Sigmoid colon (tissue), 7 donors: ENCODE data around the gene KCNK18. TPM values are rescaled to one million over a fixed set of nuclear protein-coding genes. Genes with fewer than 3 reads are reported as not detected.
"Not testable (repeated sequence)": the region's sequence is repeated elsewhere in the genome, so short reads cannot be mapped to it uniquely, and the experiment has no call there.

ENCODE experiments used
- DNase-seq: peaks from one replicate; pipeline ENCODE4 v3.0.0-alpha.2; 2019
- H3K27ac ChIP-seq, 4 donors: fragments of 200-600 bp; sonication (generic); one replicate each; pipeline ENCODE4 v1.5.1; 2016 to 2019; ENCODE audit warnings: mild to moderate bottlenecking in 1 of 4
- H3K27me3 ChIP-seq, 3 donors: fragments of 200-600 bp; sonication (generic); one replicate each; pipeline ENCODE4 v1.5.1; 2019; ENCODE audit warnings: mild to moderate bottlenecking in 1 of 3
- H3K36me3 ChIP-seq, 4 donors: fragments of 200-600 bp; sonication (generic); one replicate each; pipeline ENCODE4 v1.5.1; 2016 to 2019
- H3K4me1 ChIP-seq, 4 donors: fragments of 200-600 bp; sonication (generic); one replicate each; pipeline ENCODE4 v1.5.1; 2017 to 2019
- H3K4me3 ChIP-seq, 4 donors: fragments of 200-600 bp; sonication (generic); one replicate each; pipeline ENCODE4 v1.5.1; 2017 to 2019; ENCODE audit warnings: mild to moderate bottlenecking in 2 of 4, moderate library complexity in 1 of 4
- H3K9me3 ChIP-seq, 4 donors: fragments of 200-600 bp in 3 of 4; sonication (generic) in 3 of 4; one replicate each; pipeline versions ENCODE4 v1.5.1 to v1.6.1; 2013 to 2019
- CTCF ChIP-seq, 4 experiments: fragments of 450-650 bp in 3 of 4; fragments of 200-600 bp in 1 of 4; IDR thresholded peaks; one replicate each; pipeline ENCODE4 v1.5.1; 2016 to 2019; ENCODE audit warnings: antibody characterized with exemption in 4 of 4, mild to moderate bottlenecking in 3 of 4, moderate library complexity in 2 of 4
- EP300 ChIP-seq, 4 donors: sonication (generic); formaldehyde crosslinking; IDR thresholded peaks; one replicate each; pipeline ENCODE4 v1.6.1; 2017; ENCODE audit warnings: antibody characterized with exemption in 4 of 4
- POLR2A ChIP-seq, 2 donors: fragments of 450-650 bp; IDR thresholded peaks; one replicate each; pipeline ENCODE4 v1.6.1; 2016; ENCODE audit warnings: antibody characterized with exemption in 2 of 2, mild to moderate bottlenecking in 2 of 2, moderate library complexity in 2 of 2
- POLR2AphosphoS5 ChIP-seq, 4 donors: sonication (generic); formaldehyde crosslinking; IDR thresholded peaks; one replicate each; pipeline ENCODE4 v1.6.1; 2017; ENCODE audit warnings: antibody characterized with exemption in 4 of 4
- WGBS, 2 donors: extraction: QIAGEN DNeasy Blood & Tissue Kit; methylation state at CpG; one replicate each; pipeline ENCODE4 v1.1.7; 2013; 5-methylcytosine and 5-hydroxymethylcytosine counted together
- intact Hi-C: fragments of 100-400 bp; cut with DNase I; formaldehyde crosslinking; loops from one replicate; pipeline ENCODE4 v1.15.1; 2023
- polyA plus RNA-seq, 3 donors: library from polyadenylated mRNA; stranded (reverse); fragments of 200-250 nt; gene quantifications; one replicate each; pipeline ENCODE4 v1.2.3, GENCODE V29; 2013
- total RNA-seq, 4 donors: library from RNA; depleted of rRNA; stranded (reverse); fragments of >200 nt; gene quantifications; one replicate each; pipeline ENCODE4 v1.1.0, GENCODE V29; 2016
- donor health status: healthy with polysubstance abuse.
- donor health status: Bipolar disorder and iron deficiency.
- donor health status: healthy.

The KCNK18 gene
- total and polyA plus RNA-seq, 7 donors, result not detected

GRCh38 chr10:117228210-117228609, 30.9 kb downstream of the KCNK18 start:
- Histone ChIP-seq H3K9me3 (no peaks in the 10 kb centered on the region), H3K4me3 (no peak overlapping the region), H3K36me3 (no peaks in the 10 kb centered on the region), H3K27me3 (peaks cover 0 to 11% (median 0%) of the 10 kb centered on the region in 3 donors), H3K27ac (no peak overlapping the region), H3K4me1 (no peaks in the 10 kb centered on the region)
- DNase-seq, result no peak
- TF ChIP-seq POLR2AphosphoS5 (IDR thresholded peaks at IDR 0.05) (no peak), CTCF (IDR thresholded peaks at IDR 0.05) (no peak), EP300 (IDR thresholded peaks at IDR 0.05) (no peak)
- intact Hi-C loops, result no loop called here

- DNase-seq, H3K36me3 ChIP-seq, H3K9me3 ChIP-seq, intact Hi-C loops, H3K27ac ChIP-seq, H3K4me3 ChIP-seq, H3K4me1 ChIP-seq: not testable (repeated sequence)
- H3K27me3 ChIP-seq, result peaks cover 0 to 11% (median 0%) of the 10 kb centered on the region in 3 donors
- WGBS, 2 donors, result 86 to 96% methylated on average over 4 of the region's 4 CpGs
Observed at GRCh38 chr10:117230107-117230506, 32.8 kb downstream of the KCNK18 start.

GRCh38 chr10:117237401-117237991, 40.2 kb downstream of the KCNK18 start:
- intact Hi-C loops, result no loop called here
- Histone ChIP-seq H3K27ac (no peak overlapping the region), H3K4me3 (no peak overlapping the region), H3K9me3 (no peaks in the 10 kb centered on the region), H3K36me3 (no peaks in the 10 kb centered on the region), H3K27me3 (peaks cover 25 to 31% (median 26%) of the 10 kb centered on the region in 3 donors), H3K4me1 (peaks cover 0 to 17% (median 11%) of the 10 kb centered on the region in 4 donors)
- WGBS, 2 donors, result 88 to 90% methylated on average over 5 of the region's 5 CpGs
- DNase-seq, result no peak
- no peak for TF ChIP-seq CTCF (IDR thresholded peaks at IDR 0.05)
- no peak for TF ChIP-seq POLR2A (IDR thresholded peaks at IDR 0.05)
- TF ChIP-seq EP300 (IDR thresholded peaks at IDR 0.05), result no peak
- no peak for TF ChIP-seq POLR2AphosphoS5 (IDR thresholded peaks at IDR 0.05)

- Histone ChIP-seq H3K36me3 (no peaks in the 10 kb centered on the region), H3K27ac (no peak overlapping the region), H3K27me3 (peaks cover 25 to 45% (median 26%) of the 10 kb centered on the region in 3 donors), H3K4me3 (no peak overlapping the region), H3K4me1 (peaks cover 0 to 17% (median 11%) of the 10 kb centered on the region in 4 donors), H3K9me3 (no peaks in the 10 kb centered on the region)
- no peak for DNase-seq
- 80 to 89% methylated on average over 8 of the region's 8 CpGs for WGBS, 2 donors
- no peak for TF ChIP-seq POLR2AphosphoS5 (IDR thresholded peaks at IDR 0.05)
- no peak for TF ChIP-seq POLR2A (IDR thresholded peaks at IDR 0.05)
- TF ChIP-seq CTCF (IDR thresholded peaks at IDR 0.05), result no peak
- TF ChIP-seq EP300 (IDR thresholded peaks at IDR 0.05), result no peak
- intact Hi-C loops, result no loop called here
Observed at GRCh38 chr10:117239051-117239450, 41.8 kb downstream of the KCNK18 start.

- Histone ChIP-seq H3K27me3 (peaks cover 25 to 45% (median 26%) of the 10 kb centered on the region in 3 donors), H3K36me3 (no peaks in the 10 kb centered on the region), H3K27ac (no peak overlapping the region), H3K4me1 (peaks cover 0 to 17% (median 11%) of the 10 kb centered on the region in 4 donors), H3K9me3 (no peaks in the 10 kb centered on the region), H3K4me3 (no peak overlapping the region)
- DNase-seq, result no peak
- intact Hi-C loops, result no loop called here
- TF ChIP-seq CTCF (IDR thresholded peaks at IDR 0.05) (no peak), EP300 (IDR thresholded peaks at IDR 0.05) (no peak)
- 67 to 68% methylated on average over 15 of the region's 15 CpGs for WGBS, 2 donors
Observed at GRCh38 chr10:117239721-117240620, 42.7 kb downstream of the KCNK18 start.
